Panc1 (cell line): Measurements from ENCODE around the gene ATF2. TPM values are rescaled to one million over a fixed set of nuclear protein-coding genes. Genes with fewer than 3 reads are reported as not detected.
"Not testable (repeated sequence)": the region's sequence is repeated elsewhere in the genome, so short reads cannot be mapped to it uniquely, and the experiment has no call there.

Experiments
- ATAC-seq: fragments of 200-7000 bp; cut with Tn5 transposase; 2 replicates; pipeline ENCODE4 v1.9.1; 2020; ENCODE audit warnings: mild to moderate bottlenecking, moderate library complexity
- BruUV-seq: library from RNA; stranded (reverse); fragments of 400-500 nt; replicated peaks from 2 replicates; lab custom pipeline; 2021; lab: Mats Ljungman, UMichigan
- CTCF ChIA-PET: fragments of 300-600 bp; sonication (Branson Sonifier 250); formaldehyde crosslinking; loops from one replicate; lab custom pipeline; 2022; ENCODE audit warnings: antibody characterized with exemption; lab: Charles Lee
- POLR2A ChIA-PET: fragments of 300-600 bp; sonication (Branson Sonifier 250); formaldehyde crosslinking; loops from one replicate; lab custom pipeline; 2022; ENCODE audit warnings: antibody characterized with exemption; lab: Charles Lee
- DNase-seq: peaks from one replicate; pipeline ENCODE4 v3.0.0-alpha.2; 2010; ENCODE audit warnings: low read depth, low spot score
- H3K27ac ChIP-seq: 2 replicates; pipeline ENCODE4 v1.5.1; 2011; ENCODE audit warnings: mild to moderate bottlenecking, low read length, inconsistent platforms
- H3K27me3 ChIP-seq: fragments of 200-500 bp; sonication (Bioruptor generic); 2 replicates; pipeline ENCODE4 v1.6.0; 2014; ENCODE audit warnings: low read length, inconsistent platforms; ENCODE audit not compliant: control insufficient read depth, insufficient read depth
- H3K36me3 ChIP-seq: fragments of 200-500 bp; sonication (Bioruptor generic); 2 replicates; pipeline ENCODE4 v1.5.1; 2014; ENCODE audit warnings: inconsistent platforms, mild to moderate bottlenecking, low read length, moderate library complexity; ENCODE audit not compliant: control insufficient read depth, insufficient read depth
- H3K4me1 ChIP-seq: 2 replicates; pipeline ENCODE4 v1.5.1; 2011; ENCODE audit warnings: inconsistent platforms, mild to moderate bottlenecking, low read length, moderate library complexity; ENCODE audit not compliant: control insufficient read depth, insufficient read depth
- H3K4me3 ChIP-seq, 2 experiments: 2 replicates each; pipeline ENCODE4 v1.5.1; 2011 to 2012; ENCODE audit warnings: low read depth in 2 of 2, low read length in 2 of 2, mild to moderate bottlenecking in 2 of 2, inconsistent platforms in 1 of 2, moderate library complexity in 1 of 2
- H3K9me3 ChIP-seq: fragments of 200-500 bp; sonication (Bioruptor generic); 2 replicates; pipeline ENCODE4 v1.5.1; 2014; ENCODE audit warnings: low read depth, mild to moderate bottlenecking, inconsistent platforms, low read length, moderate library complexity; ENCODE audit not compliant: control insufficient read depth, insufficient read depth
- POLR2AphosphoS5 ChIP-seq: IDR thresholded peaks from 2 replicates; pipeline ENCODE4 v1.6.1; 2012; ENCODE audit warnings: mild to moderate bottlenecking, low read depth, low read length, moderate library complexity
- SIN3A ChIP-seq: IDR thresholded peaks from 2 replicates; pipeline ENCODE4 v1.6.1; 2012; ENCODE audit warnings: low read depth, mild to moderate bottlenecking, low read length, moderate library complexity, borderline replicate concordance; ENCODE audit not compliant: insufficient read depth
- TCF7L2 ChIP-seq: IDR thresholded peaks from 2 replicates; pipeline ENCODE4 v1.6.1; 2011; ENCODE audit warnings: mild to moderate bottlenecking, low read depth, low read length, inconsistent platforms
- in situ Hi-C: cut with HindIII; loops from 2 replicates; pipeline ENCODE4 v1.10.0; 2016; ENCODE audit warnings: low sequenced_read_pairs, low pct_unique_long_range_greater_than_20kb
- intact Hi-C: fragments of 100-400 bp; cut with micrococcal nuclease; formaldehyde crosslinking; loops from one replicate; pipeline ENCODE4 v1.10.0; 2022; ENCODE audit not compliant: unreplicated experiment
- total RNA-seq: library from RNA; stranded (reverse); gene quantifications from one replicate; pipeline ENCODE4 v1.2.1, GENCODE V29; 2021; ENCODE audit not compliant: unreplicated experiment
- TF ChIP-seq, protein P1 (sequence below), 2 experiments: IDR thresholded peaks; 2 replicates each; pipeline ENCODE4 v1.6.1; 2011 to 2012; ENCODE audit warnings: low read depth in 2 of 2, control low read depth in 1 of 2, low read length in 1 of 2, mild to moderate bottlenecking in 1 of 2, moderate library complexity in 1 of 2; ENCODE audit not compliant: insufficient read depth in 1 of 2
- TF ChIP-seq, protein P2 (sequence below): fragments of 450-650 bp; IDR thresholded peaks from 2 replicates; pipeline ENCODE4 v1.5.1; 2017; ENCODE audit warnings: mild to moderate bottlenecking

The ATF2 gene
- total RNA-seq, 1 experiment from 2014 or later, result 61.8 TPM

DNA sequence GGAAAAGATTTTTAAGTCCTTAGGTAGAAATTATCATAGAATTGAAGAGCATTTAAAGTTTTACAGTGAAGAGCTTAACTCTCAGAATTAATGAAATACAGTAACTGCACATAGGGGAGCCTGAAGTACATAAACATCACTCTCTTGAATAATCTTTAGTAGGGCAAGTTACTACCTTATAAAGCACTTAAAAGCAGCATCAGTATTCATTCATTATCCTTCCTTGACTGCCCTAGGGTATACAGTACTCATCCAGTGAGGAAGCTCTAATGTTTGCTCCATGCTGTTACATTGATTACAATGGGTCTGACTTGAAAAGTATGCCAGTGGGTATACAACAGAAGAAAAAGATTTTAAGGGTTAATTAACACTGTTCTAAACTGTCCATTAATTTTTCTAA lies 66.5 kb downstream of the ATF2 start:
- BruUV-seq, result no TSS peak
- no peak for TF ChIP-seq SIN3A
- no peak for TF ChIP-seq POLR2AphosphoS5
- TF ChIP-seq, protein P1, sequence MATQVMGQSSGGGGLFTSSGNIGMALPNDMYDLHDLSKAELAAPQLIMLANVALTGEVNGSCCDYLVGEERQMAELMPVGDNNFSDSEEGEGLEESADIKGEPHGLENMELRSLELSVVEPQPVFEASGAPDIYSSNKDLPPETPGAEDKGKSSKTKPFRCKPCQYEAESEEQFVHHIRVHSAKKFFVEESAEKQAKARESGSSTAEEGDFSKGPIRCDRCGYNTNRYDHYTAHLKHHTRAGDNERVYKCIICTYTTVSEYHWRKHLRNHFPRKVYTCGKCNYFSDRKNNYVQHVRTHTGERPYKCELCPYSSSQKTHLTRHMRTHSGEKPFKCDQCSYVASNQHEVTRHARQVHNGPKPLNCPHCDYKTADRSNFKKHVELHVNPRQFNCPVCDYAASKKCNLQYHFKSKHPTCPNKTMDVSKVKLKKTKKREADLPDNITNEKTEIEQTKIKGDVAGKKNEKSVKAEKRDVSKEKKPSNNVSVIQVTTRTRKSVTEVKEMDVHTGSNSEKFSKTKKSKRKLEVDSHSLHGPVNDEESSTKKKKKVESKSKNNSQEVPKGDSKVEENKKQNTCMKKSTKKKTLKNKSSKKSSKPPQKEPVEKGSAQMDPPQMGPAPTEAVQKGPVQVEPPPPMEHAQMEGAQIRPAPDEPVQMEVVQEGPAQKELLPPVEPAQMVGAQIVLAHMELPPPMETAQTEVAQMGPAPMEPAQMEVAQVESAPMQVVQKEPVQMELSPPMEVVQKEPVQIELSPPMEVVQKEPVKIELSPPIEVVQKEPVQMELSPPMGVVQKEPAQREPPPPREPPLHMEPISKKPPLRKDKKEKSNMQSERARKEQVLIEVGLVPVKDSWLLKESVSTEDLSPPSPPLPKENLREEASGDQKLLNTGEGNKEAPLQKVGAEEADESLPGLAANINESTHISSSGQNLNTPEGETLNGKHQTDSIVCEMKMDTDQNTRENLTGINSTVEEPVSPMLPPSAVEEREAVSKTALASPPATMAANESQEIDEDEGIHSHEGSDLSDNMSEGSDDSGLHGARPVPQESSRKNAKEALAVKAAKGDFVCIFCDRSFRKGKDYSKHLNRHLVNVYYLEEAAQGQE (IDR thresholded peaks at IDR 0.05; ENCODE audit: insufficient read depth in 1 of 2, low read depth in 2 of 2, low read length in 1 of 2), result no peak
- no peak for TF ChIP-seq TCF7L2
- TF ChIP-seq, protein P2, sequence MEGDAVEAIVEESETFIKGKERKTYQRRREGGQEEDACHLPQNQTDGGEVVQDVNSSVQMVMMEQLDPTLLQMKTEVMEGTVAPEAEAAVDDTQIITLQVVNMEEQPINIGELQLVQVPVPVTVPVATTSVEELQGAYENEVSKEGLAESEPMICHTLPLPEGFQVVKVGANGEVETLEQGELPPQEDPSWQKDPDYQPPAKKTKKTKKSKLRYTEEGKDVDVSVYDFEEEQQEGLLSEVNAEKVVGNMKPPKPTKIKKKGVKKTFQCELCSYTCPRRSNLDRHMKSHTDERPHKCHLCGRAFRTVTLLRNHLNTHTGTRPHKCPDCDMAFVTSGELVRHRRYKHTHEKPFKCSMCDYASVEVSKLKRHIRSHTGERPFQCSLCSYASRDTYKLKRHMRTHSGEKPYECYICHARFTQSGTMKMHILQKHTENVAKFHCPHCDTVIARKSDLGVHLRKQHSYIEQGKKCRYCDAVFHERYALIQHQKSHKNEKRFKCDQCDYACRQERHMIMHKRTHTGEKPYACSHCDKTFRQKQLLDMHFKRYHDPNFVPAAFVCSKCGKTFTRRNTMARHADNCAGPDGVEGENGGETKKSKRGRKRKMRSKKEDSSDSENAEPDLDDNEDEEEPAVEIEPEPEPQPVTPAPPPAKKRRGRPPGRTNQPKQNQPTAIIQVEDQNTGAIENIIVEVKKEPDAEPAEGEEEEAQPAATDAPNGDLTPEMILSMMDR, result no peak
- POLR2A ChIA-PET, result no interaction called here
- Histone ChIP-seq H3K36me3 (peaks cover 30% of the 10 kb centered on the region; the same call in 1 of the 2 replicates), H3K27ac (no peak overlapping the region), H3K9me3 (no peaks in the 10 kb centered on the region), H3K27me3 (no peaks in the 10 kb centered on the region), H3K4me1 (no peaks in the 10 kb centered on the region), H3K4me3 (no peak overlapping the region)
- in situ Hi-C loops, result no loop called here
- intact Hi-C loops, result no loop called here
- DNase-seq (no peak), ATAC-seq (no peak)
- CTCF ChIA-PET, result no interaction called here

DNA sequence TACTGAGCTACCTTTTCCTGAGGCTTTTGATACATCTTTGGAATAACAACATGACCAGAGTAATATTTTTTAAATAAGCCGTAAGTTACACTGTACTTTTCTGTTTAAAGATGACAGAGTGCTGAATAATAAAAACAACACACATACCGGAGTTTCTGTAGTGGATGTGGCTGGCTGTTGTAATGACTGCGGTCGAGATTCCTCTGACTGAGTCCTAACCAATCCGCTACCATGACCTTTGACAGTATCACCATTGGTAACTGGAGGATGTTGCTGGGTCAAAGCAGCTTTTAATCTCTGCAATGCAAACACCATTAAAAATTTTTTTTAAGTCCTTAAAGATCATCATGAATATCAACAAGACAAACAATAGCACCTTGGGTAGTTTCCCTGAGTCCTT lies 70.7 kb downstream of the ATF2 start:
- peaks cover 41% of the 10 kb centered on the region for H3K36me3 ChIP-seq
- intact Hi-C loops (no loop called here), in situ Hi-C loops (no loop called here)
- no peak overlapping the region for H3K4me3 ChIP-seq
- H3K4me1 ChIP-seq, result no peaks in the 10 kb centered on the region
- H3K27ac ChIP-seq, result no peak overlapping the region
- ATAC-seq (no peak), DNase-seq (peak; percentile 54)
- BruUV-seq, result no TSS peak
- H3K27me3 ChIP-seq, result no peaks in the 10 kb centered on the region
- TF ChIP-seq POLR2AphosphoS5 (no peak), TCF7L2 (no peak), SIN3A (no peak)
- TF ChIP-seq, protein P2, result no peak
- TF ChIP-seq, protein P1 (IDR thresholded peaks at IDR 0.05; ENCODE audit: insufficient read depth in 1 of 2, low read depth in 2 of 2, low read length in 1 of 2), result no peak
- CTCF ChIA-PET, result no interaction called here
- H3K9me3 ChIP-seq, result no peaks in the 10 kb centered on the region
- POLR2A ChIA-PET, result no interaction called here

DNA sequence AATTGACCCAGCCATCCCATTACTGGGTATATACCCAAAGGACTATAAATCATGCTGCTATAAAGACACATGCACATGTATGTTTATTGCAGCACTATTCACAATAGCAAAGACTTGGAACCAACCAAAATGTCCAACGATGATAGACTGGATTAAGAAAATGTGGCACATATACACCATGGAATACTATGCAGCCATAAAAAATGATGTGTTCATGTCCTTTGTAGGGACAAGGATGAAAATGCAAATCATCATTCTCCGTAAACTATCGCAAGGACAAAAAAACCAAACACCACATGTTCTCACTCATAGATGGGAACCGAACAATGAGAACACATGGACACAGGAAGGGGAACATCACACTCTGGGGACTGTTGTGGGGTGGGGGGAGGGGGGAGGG lies 83.9 kb downstream of the ATF2 start:
- in situ Hi-C loops, POLR2A ChIA-PET, H3K27ac ChIP-seq, intact Hi-C loops, ATAC-seq, H3K4me3 ChIP-seq, DNase-seq, BruUV-seq, H3K27me3 ChIP-seq, H3K4me1 ChIP-seq, CTCF ChIA-PET, H3K9me3 ChIP-seq: not testable (repeated sequence)
- peaks cover 41% of the 10 kb centered on the region for H3K36me3 ChIP-seq
